Activated CD4-positive, alpha-beta T cell treated with anti-CD3 and anti-CD28 coated beads, Interleukin-2, amount 50 U/mL, for 48 hours (primary cell): ENCODE measurements around the gene BEND3.

Experiments
- DNase-seq, 2 experiments: peaks; one replicate each; pipeline ENCODE4 v3.0.0-alpha.2; 2020

Gene BEND3

DNA sequence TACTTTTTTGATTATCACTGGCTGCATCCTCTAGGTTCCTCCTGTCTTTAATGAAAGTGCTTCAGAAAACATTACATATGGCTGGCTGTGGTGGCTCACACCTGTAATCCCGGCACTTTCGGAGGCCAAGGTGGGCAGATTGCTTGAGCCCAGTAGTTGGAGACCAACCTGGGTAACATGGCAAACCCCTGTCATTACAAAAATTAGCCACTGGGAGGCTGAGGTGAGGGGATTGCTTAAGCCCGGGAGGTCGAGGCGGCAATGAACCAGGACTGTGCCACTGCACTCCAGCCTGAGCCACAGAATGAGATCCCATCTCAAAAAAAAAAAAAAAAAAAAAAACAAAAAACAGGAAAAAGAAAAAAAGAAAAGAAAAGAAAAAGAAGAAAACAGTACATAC is 35.3 kb downstream of the BEND3 start:
- no peak for DNase-seq

GRCh38 chr6:107079429-107079828 is 35.9 kb downstream of the BEND3 start:
- no peak for DNase-seq

- no peak for DNase-seq
These were observed 37.6 kb downstream of the BEND3 start for GRCh38 chr6:107077710-107078109.

DNA sequence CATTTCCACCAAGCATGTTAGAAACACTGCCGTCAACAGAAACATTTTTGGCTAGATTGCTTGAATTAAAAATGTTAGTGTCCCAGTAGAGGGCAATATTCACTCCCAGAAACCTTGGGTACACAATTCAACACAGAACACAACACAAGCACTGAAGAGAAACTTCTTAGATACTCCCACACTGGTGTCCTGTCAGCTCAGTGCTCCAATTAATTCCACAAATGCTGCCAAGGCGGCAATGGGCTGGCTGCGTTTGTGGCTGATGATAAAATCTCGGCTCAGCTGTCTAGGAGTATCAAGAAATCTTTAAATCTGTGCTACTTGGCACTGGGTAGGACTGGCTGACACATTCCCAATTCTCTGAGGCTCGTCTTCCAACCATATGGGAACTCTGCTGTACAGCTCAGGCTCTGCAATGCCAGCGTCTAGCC is 39.3 kb downstream of the BEND3 start:
- no peak for DNase-seq

GRCh38 chr6:107070686-107071085 is 44.6 kb downstream of the BEND3 start:
- DNase-seq = no peak

DNA sequence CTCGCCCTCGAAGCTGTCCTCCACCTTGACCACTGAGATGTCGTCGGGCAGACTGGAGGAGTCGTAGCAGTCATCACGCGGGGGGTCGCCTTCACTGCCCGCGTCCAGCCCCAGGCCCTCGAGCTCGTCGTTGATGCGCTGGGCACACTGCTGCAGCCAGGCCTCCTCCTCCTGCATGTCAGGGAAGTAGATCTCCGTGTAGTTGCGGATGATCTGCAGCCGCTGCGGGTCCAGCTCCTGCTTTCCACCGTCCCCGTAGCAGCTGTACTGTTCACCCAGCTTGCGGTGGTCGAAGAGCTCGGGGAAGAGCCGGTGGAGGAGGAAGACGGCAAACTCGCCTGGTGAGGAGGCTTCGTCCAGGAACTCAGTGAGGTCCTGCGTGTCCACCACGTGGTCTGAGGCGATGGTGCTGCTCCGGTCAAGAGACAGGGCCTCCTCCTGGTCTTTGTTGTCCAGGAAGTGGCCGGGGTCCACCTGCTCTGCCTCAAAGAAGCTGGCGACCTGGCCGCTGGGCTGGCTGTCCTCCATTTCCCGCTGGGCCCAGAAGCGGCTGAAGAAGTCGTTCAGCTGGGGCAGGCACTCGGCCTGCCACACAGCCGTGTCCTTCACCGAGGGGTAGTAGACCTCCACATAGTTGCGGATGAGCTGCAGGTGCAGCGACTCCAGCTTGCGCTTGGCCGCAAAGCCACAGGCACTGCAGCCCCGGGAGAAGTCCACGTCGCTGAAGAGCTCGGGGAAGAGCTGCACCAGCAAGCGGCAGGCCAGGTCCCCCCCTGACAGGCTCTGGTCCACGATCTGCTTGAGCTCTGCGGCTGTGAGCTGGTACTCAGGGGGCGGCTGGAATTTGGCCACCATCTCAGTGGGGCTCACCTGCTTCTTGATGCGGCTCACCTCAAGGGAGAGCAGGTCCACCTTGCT is 45.4 kb downstream of the BEND3 start:
- DNase-seq = no peak

GRCh38 chr6:107068691-107069630 is 46.4 kb downstream of the BEND3 start:
- no peak for DNase-seq

GRCh38 chr6:107066697-107067659 is 48.3 kb downstream of the BEND3 start:
- peak; percentile 11 to 31 for DNase-seq

- DNase-seq = peak; percentile 34 to 55
These were observed 50.7 kb downstream of the BEND3 start for GRCh38 chr6:107064579-107065065.

GRCh38 chr6:107062691-107063090 is 52.6 kb downstream of the BEND3 start:
- no peak for DNase-seq

- peak; percentile 7 to 26 for DNase-seq
These were observed 53.9 kb downstream of the BEND3 start for GRCh38 chr6:107061125-107062020.

DNA sequence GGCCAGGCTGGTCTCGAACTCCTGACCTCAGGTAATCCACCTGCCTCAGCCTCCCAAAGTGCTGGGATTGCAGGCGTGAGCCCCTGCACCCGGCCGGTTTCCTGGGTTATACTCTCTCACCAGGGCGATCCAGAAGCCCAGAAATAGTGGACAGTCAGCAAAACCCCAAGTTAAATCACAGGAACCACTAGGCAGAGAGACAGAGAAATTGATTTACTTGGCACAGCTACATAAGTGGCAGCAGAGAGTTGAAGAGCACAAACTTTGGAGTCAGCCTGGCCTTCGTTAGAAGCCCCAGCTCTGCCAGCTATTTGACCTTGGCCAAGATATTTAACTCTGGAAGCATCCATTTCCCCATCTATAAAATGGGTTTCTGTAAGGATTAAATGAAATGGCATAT is 54.6 kb downstream of the BEND3 start:
- DNase-seq = no peak

DNA sequence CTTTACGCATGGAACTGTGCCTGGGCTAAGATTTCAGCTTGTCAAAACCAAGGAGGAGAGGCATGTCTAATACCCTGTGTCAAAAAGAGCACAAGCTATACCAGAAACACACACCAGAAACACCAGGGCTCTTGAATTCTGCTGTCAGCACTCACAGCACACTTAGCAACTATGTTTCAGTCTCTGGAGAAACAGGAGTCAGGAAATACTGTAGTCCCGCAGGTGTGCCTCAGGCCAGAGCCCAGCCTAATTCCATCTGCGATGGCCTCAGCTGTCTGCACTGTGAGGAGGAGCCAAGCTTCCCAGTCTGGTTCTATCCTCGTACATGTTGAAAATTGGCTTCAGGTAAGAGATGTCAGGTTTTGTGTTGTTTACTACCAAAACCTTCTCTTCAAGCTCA is 55.7 kb downstream of the BEND3 start:
- no peak for DNase-seq

- DNase-seq = no peak
These were observed 57.6 kb downstream of the BEND3 start for GRCh38 chr6:107057679-107058078.

DNA sequence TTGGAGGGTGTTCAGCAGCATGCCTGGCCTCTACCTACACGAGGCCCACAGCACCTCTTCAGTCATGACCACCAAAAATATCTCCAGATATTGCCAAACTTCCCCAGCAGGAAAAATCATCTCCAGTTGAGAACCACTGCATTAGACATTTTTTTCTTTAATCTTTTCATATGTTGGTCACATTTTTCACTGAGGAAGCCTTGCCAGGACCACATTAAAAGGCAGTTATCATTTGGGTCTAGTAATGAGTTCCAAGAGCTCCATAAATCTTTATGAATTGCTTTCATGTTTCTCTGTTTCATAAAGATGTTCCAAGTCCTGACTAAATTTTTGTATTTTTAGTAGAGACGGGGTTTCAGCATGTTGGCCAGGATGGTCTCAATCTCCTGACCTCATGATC is 58.5 kb downstream of the BEND3 start:
- DNase-seq = no peak

DNA sequence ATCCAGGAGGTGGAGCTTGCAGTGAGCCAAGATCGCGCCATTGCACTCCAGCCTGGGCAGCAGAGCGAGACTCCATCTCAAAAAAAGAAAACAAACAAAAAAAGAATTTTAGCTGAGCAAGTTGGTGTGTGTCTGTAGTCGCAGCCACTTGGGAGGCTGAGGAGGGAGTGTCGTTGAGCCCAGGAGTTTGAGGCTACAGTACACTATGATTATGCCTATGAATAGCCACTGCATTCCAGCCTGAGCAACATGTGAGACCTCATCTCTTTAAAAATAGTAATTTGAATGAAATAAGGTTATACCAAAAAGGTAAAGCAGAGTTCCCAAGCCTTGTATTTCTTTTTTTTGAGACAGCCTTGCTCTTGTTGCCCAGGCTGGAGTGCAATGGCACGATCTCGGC is 67.5 kb downstream of the BEND3 start:
- no peak for DNase-seq

- DNase-seq = no peak
These were observed 69.3 kb downstream of the BEND3 start for GRCh38 chr6:107045826-107046675.

GRCh38 chr6:107033126-107033525 is 82.2 kb downstream of the BEND3 start:
- DNase-seq = no peak

GRCh38 chr6:107032051-107032450 is 83.3 kb downstream of the BEND3 start:
- no peak for DNase-seq

DNA sequence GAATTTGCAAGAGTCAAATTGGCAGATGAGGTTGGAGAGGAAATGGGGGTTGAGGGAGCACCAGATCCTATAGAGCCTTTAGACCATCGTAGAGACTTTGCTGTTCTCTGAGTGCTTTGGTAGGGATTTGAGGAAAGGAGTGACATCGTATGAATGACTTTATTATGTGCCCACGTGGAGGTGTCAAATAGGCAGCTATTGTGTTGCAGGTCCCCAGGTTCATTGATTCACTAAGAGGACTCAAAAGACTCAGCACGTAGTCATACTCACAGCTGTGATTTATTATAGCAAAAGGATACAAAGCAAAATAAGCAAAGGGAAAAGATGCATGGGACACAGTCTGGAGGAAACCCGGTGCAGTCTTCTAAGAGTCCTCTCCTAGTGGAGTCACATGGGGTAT is 85.2 kb downstream of the BEND3 start:
- DNase-seq = no peak
